ES-I3 (cell line): Measurements from ENCODE around the gene NDUFB7.
"Not testable (repeated sequence)": the region's sequence is repeated elsewhere in the genome, so short reads cannot be mapped to it uniquely, and the experiment has no call there.

Experiments used
- H3K36me3 ChIP-seq: 2 replicates; pipeline ENCODE4 v1.6.1; 2013; ENCODE audit warnings: mild to moderate bottlenecking, low read length, control low read depth, moderate library complexity; ENCODE audit not compliant: insufficient read depth
- H3K4me1 ChIP-seq: 2 replicates; pipeline ENCODE4 v1.6.1; 2013; ENCODE audit warnings: mild to moderate bottlenecking, control low read depth, low read length; ENCODE audit not compliant: insufficient read depth
- H3K9ac ChIP-seq: 2 replicates; pipeline ENCODE4 v1.6.1; 2013; ENCODE audit warnings: low read depth, mild to moderate bottlenecking, low read length, moderate library complexity
- H3K9me3 ChIP-seq: 2 replicates; pipeline ENCODE4 v1.6.1; 2013; ENCODE audit warnings: mild to moderate bottlenecking, low read length, moderate library complexity; ENCODE audit not compliant: control insufficient read depth, insufficient read depth

Gene NDUFB7

DNA sequence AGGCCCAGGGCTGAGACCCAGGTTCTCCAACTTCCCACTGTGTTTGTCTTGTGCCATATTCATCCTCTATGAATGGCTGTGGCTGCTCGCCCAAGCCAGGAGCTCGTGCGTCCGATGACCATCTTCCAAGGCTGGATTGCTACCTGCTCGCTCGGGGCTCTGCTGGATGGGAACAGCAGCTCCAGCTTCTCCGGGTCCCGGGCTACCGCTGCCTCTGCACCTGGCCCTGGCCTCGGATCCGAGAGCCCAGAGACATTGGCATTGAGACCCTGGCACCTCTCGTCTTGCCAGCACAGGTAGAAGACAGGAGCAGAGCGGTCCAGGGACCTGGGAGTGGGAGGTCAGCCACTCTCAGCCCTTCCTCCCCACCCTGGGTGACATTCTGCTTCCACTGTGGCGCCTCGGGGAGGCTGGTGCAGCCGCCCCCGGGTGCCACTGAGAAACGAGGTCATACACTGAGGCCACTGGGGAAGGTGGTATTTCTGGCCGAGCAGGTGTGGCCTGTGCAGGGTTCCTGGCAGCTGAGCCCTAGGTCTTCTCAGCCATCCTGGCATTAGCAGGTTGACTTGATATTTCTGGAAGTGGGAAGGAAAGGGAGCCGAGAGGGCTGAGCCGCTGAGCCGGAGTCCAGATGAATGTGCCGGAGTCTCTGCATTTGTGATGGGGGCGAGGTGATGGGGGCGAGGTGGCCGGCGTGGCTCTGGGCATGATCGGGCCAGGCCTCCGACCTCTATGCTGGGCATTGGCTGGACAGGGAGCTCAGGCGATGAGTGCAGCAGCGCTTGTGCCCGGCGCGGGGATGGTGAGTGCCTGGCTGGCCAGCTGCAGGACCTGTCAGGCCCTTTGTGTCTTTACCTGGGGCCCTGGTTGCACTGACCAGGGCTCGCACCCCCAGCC is 18.6 kb downstream of the NDUFB7 start:
- Histone ChIP-seq H3K9me3 (no peaks in the 10 kb centered on the region), H3K4me1 (peaks cover 10% of the 10 kb centered on the region; the same call in 1 of the 2 replicates), H3K9ac (no peak overlapping the region), H3K36me3 (no peaks in the 10 kb centered on the region)

DNA sequence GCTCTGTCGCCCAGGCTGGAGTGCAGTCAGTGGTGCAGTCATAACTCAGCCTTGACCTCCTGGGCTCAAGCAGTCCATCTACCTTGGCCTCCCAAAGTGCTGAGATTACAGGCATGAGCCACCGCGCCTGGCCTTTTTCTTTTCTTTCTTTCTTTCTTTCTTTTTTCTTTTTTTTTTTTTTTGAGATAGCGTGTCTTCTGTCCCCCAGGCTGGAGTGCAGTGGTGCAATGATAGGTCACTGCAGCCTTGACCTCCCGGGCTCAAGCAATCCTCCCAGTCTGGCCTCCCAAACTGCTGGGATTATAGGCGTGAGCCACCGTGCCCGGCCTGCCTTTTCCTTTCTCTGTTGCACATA is 19.9 kb downstream of the NDUFB7 start:
- not testable (repeated sequence) for H3K9me3 ChIP-seq, H3K4me1 ChIP-seq, H3K9ac ChIP-seq, H3K36me3 ChIP-seq

DNA sequence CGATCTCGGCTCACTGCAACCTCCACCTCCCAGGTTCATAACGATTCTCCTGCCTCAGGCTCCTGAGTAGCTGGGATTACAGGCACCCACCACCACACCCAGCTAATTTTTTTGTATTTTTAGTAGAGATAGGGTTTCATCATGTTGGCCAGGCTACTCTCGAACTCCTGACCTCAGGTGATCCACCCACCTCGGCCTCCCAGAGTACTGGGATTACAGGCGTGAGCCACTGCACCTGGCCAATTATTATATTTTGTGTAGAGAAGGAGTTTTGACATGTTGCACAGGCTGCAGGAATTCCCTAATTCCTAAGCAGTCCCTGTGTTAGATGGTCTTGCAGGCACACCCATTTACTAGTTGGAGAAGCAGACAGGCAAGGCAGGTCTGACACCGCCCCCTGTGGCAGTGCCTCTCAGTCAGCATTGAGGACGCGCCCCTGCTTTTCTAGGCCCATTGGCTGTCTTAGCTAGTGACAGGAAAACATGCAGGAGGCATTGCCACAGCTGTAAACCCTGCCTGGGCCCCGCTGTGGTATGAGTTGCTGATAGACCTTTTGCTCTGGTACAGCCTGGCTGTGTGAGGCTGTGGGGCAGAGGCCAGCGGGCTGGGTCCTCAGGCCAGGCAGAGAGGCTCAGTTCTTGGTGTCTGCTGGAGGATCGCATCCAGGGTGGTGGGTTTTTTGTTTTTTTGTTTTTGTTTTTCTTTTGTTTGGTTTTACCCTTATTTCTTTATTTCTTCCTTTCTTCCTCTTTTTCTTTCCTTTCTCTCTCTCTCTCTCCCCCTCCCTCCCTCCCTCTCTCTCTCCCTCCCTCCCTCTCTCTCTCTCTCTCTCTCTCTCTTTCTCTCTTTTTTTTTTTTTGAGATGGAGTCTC is 20.5 kb downstream of the NDUFB7 start:
- not testable (repeated sequence) for H3K4me1 ChIP-seq, H3K9me3 ChIP-seq, H3K9ac ChIP-seq, H3K36me3 ChIP-seq

DNA sequence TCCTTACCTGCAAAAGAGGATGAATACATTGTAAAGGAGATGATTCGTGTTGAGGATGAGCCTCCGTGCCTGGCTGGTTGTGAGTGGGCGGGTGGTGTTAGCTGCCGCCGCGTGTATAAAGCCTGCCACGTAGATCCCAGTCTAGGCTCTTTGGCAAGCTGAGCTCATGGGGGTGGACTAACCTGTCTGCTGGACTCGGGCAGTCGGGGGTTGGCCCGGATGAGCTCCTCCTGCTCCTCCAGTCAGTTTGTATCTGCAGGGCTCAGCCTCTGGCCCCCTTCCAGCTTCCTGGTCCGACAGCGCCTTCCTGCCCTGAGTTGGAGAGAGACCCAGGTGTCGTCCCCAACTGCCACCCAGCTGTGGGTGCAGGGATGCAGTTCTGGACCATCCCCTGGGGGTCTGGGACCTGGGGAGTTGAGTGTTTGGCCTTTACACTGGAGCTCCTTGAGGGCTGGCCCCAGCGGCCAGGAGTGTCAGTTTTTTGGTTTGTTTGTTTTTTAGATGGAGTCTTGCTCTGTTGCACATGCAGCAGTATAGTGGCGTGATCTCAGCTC is 21.6 kb downstream of the NDUFB7 start:
- H3K4me1 ChIP-seq: peaks cover 7% of the 10 kb centered on the region; the same call in 1 of the 2 replicates
- H3K36me3 ChIP-seq: no peaks in the 10 kb centered on the region
- H3K9me3 ChIP-seq: no peaks in the 10 kb centered on the region
- H3K9ac ChIP-seq: no peak overlapping the region

DNA sequence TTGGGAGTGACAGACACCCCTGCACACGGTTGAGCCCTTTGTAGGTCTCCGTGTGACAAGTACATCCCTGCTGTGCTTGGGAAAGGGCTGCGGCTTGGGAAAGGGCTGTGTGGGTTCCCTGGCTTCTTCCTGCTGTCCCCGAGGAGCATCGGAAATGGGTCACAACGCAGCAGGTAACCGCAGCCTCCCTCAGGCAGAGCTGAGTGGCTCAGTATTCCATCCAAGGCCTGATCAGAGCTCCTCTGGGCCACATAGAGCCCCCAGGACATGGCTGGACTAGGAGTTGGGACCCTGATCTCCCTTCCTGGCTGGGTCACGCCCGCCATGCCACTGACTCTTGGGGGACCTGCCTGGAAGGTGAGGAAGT is 26.2 kb downstream of the NDUFB7 start:
- H3K4me1 ChIP-seq: peaks cover 4% of the 10 kb centered on the region; the same call in 1 of the 2 replicates
- H3K9me3 ChIP-seq: no peaks in the 10 kb centered on the region
- H3K9ac ChIP-seq: no peak overlapping the region
- H3K36me3 ChIP-seq: no peaks in the 10 kb centered on the region

DNA sequence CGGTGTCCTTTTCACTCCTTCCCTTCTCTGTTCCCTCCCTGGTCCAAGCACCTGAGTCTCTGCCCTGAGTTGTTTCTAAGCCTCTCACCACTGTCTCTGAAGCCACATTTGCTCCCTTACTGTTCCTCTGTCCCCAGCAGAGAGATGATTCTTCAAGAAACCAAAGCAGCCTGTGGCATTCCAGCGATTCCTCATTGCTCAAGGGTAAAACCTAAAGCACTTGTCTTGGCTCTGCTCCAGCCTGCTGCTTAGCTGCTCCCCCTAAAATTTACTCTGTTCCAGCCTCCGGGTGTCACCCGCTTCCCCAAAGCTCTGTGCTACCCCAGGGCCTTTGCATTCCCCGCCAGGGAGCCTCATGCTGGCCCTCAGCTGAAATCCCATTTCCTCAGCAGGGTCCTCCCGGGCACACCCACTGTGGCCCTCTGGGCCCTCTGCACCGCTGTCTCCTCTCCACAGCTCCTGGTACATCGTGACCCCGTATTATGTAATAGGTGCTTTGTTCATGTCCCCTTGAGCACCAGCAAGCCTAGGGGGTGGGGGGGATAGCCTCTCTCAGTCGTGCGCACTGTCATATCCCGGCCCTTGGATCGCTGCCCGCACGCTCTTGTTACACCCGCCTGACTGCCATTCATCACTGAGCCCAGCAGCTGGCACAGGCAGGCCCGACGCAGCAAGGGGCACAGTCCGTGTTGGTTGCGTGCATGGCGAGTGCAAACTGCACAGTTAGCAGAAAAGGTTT is 26.7 kb downstream of the NDUFB7 start:
- Histone ChIP-seq H3K9ac (no peak overlapping the region), H3K9me3 (no peaks in the 10 kb centered on the region), H3K36me3 (no peaks in the 10 kb centered on the region), H3K4me1 (peaks cover 4% of the 10 kb centered on the region; the same call in 1 of the 2 replicates)

DNA sequence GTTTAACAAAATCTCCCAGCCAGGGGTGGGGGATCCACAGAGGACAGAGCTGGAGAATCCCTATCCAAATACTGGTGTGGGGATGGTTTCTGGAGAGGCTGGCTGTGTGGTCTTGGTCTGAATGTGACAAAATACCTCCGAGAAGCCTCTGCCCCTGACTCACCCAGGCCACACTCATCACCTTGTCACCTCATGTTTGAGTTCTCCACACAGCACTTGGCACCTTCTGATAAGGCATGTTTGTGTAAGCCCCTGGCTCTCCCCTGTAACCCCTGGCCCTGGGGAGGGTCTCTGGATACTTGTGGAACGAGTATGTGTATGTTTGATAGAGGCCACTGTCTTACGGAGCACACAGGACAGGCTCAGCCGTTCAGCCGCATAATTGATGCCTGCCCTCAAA is 27.8 kb downstream of the NDUFB7 start:
- Histone ChIP-seq H3K9ac (no peak overlapping the region), H3K9me3 (no peaks in the 10 kb centered on the region), H3K4me1 (peaks cover 4% of the 10 kb centered on the region; the same call in 1 of the 2 replicates), H3K36me3 (no peaks in the 10 kb centered on the region)

DNA sequence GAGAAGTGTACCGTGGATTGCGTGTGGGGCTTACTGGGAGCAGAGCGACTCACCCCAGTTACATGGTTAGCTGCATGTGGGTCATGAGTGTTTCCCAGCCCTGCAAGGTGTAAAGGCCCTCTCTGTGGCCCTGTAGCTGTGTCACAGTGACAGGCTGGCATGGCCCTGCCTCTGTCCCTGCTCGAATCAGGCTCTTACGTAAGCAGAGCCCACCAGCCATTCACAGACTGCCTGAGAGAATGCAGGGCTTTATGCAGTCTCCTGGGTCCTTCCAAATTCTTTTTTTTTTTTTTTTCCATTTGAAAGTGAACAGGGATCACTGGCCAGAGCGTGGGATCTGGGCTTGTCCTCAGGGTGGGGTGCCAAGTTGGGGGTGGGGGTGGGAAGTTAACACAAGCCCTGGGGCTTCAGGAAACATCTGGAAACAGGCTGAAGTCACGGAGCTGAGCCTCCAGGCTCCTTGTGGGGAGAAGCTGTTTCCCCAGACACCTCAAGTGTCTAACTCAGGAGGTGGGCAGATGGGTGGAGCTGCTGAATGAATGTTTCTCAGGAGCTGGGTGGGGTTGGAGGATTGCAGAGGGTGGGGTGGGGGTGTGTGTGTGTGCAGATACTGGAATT is 29.0 kb downstream of the NDUFB7 start:
- no peak overlapping the region for H3K9ac ChIP-seq
- H3K4me1 ChIP-seq: peaks cover 4% of the 10 kb centered on the region; the same call in 1 of the 2 replicates
- H3K9me3 ChIP-seq: no peaks in the 10 kb centered on the region
- H3K36me3 ChIP-seq: no peaks in the 10 kb centered on the region

DNA sequence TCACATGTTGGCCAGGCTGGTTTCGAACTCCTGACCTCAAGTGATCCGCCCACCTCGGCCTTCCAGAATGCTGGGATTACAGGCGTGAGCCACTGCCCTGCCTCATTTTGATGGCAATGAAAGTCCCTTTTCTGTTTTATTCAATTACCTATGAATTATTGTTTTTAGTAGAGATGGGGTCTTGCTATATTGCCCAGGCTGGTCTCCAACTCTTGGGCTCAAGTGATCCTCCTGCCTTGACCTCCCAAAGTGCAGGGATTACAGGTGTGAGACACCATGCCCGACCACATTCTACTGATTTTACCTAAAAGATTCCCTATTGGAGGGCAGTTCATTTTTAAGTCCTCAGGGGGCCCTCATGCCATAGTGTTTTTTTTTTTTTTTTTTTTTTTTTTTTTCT is 29.9 kb downstream of the NDUFB7 start:
- H3K9me3 ChIP-seq, H3K4me1 ChIP-seq, H3K9ac ChIP-seq, H3K36me3 ChIP-seq: not testable (repeated sequence)

DNA sequence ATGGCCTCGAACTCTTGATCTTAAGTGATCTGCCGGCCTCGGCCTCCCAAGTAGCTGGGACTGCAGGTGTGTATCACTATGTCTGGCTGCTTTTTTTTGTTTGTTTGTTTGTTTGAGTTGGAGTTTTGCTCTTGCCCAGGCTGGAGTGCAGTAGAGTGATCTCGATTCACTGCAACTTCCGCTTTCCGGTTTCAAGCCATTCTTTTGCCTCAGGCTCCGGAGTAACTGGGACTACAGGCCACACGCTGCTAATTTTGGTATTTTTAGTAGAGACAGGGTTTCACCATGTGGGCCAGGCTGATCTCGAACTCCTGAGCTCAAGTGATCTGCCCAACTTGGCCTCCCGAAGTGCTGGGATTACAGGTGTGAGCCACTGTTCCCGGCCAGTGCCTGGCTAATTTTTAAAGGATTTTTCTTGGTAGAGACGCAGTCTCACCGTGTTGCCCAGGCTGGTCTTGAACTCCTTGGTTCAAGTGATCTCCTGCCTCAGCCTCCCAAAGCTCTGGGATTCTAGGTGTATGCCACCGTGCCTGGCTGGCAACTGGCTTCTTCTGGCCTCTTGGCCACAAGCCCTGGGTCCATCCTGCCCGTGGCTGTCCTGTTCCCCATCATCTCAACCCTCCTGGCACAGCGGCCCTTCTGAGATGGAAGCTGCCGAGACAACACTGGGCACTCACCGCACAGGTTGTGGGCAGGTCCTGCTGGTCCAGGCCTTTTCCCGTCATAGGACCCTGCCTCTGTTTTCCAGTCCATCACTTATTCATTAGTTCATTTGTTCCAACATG is 30.9 kb downstream of the NDUFB7 start:
- no peak overlapping the region for H3K9ac ChIP-seq
- no peaks in the 10 kb centered on the region for H3K36me3 ChIP-seq
- no peaks in the 10 kb centered on the region for H3K9me3 ChIP-seq
- peaks cover 8% of the 10 kb centered on the region for H3K4me1 ChIP-seq

DNA sequence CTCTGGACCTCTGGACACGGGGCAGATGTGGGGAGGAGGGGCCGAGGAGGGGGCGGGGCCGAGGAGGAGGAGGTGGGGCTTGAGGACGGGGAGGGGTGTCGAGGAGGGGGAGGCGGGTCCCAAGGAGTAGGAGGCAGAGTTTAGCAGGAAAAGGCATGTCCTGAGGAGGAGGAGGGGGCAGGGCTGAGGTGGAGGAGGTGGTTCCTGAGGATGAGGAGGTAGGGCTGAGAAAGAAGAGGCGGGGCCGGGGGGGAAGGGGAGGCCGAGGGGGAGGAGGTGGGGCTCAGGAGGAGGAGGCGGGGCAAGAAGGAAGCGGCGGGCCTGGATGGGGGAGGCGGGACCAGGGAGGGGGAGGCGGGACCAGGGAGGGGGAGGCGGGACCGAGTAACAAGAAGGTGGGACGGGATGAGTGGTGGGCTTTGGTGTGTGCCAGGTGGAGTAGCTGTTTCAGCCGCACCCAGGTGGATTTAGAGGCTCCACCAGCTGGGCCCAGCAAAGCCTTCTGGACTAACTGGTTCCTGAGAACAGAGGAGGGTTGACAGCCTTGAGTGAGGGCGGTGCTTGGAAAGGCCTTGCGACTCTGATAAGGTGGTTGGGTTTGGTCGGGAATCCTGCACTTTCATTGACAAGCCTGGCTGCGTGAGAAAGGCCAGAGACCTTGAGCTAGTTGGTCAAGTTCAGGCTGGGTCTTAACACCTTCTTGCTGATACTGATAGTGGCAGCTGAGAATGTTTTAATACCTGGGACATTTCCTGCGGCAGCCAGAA is 34.8 kb downstream of the NDUFB7 start:
- H3K4me1 ChIP-seq: peaks cover 8% of the 10 kb centered on the region
- H3K9me3 ChIP-seq: no peaks in the 10 kb centered on the region

DNA sequence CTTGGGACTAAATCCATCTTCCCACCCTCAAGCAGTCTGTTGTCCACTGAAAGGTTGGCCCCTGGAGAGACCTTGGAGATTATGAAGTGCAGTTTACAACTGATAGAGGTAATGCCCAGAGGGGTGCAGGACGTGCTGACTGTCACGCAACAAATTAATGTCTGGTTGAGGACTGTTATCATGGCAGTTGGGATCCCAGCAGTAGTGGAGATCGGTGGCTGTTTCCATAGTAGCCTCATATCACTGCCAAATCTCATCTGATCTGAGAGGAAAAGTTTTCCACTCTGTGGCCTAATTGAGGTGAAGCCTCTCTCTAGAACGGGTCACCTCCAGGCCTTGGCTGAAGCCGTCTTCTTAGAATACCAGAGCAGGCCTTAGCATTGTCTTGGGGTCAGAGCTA is 38.4 kb downstream of the NDUFB7 start:
- Histone ChIP-seq H3K36me3 (no peaks in the 10 kb centered on the region), H3K4me1 (peaks cover 8% of the 10 kb centered on the region), H3K9ac (no peak overlapping the region), H3K9me3 (no peaks in the 10 kb centered on the region)

More for the DNA sequence above, 34.8 kb downstream of the NDUFB7 start:
- no peaks in the 10 kb centered on the region for H3K36me3 ChIP-seq
- peak overlapping the region; percentile 32; the same call in 1 of the 2 replicates for H3K9ac ChIP-seq
